ENCODE data around the gene POU2F2. TPM values are rescaled to one million over a fixed set of nuclear protein-coding genes. Genes with fewer than 3 reads are reported as not detected.

POU2F2 gene
- polyA plus RNA-seq, 2 of the 4 experiments (the other 2 are of a cell fraction), result 0.16 to 0.28 TPM

DNA sequence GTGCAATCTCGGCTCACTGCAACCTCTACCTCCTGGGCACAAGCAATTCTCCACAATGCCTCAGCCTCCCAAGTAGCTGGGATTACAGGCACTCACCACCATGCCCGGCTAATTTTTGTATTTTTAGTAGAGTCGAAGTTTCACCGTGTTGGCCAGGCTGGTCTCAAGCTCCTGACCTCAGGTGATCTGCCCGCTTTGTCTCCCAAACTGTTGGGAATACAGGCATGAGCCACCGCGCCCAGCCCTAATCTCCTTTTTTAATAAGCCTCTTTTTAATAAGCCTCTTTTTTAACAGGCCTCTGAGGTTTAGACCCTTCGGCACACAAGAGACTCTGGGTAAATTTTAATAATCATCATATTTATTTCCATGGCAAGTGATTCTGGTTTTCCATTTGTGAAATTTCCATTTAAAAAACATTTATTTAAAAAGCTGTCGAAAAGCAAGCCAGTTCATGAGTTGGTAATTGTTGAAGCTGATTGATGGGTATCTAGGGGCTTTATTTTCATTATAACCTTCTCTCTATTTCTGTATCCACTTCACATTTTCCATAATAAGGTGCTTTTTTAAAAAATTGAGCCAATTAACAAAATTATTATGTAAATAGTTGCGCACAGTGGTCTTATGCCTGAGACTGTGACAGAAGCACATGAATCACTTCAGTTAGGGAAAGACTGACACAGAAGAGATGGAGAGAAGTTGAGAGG lies 11.8 kb downstream of the POU2F2 start (continued):
- no peak for TF ChIP-seq RNF2 (IDR thresholded peaks at IDR 0.05; ENCODE audit: borderline replicate concordance, low read depth)

- Histone ChIP-seq H3K4me3 (no peak overlapping the region), H3K9me3 (no peaks in the 10 kb centered on the region), H3K4me1 (peaks cover 36% of the 10 kb centered on the region), H3K27ac (no peak overlapping the region), H3K4me2 (no peak overlapping the region)
- POLR2A ChIA-PET, result no interaction called here
- FAIRE-seq, result no peak
- no peak for ATAC-seq
- no peak for DNase-seq (ENCODE audit: low read depth in 1 of 2, low spot score in 1 of 2)
- TF ChIP-seq EHMT2 (IDR thresholded peaks at IDR 0.05; ENCODE audit: low read depth) (no peak), CBX2 (IDR thresholded peaks at IDR 0.05; ENCODE audit: borderline replicate concordance, low read depth) (no peak), MAX (IDR thresholded peaks at IDR 0.05) (no peak), FOXS1 (CRISPR knock-in tag; IDR thresholded peaks at IDR 0.05) (no peak), RARB (CRISPR knock-in tag; IDR thresholded peaks at IDR 0.05) (no peak), MYC (IDR thresholded peaks at IDR 0.05; ENCODE audit: borderline replicate concordance, low read length) (no peak), ZFP36 (IDR thresholded peaks at IDR 0.05; ENCODE audit: borderline replicate concordance, partially characterized antibody) (no peak), HEYL (CRISPR knock-in tag; IDR thresholded peaks at IDR 0.05) (no peak)
- TF ChIP-seq, protein P1, sequence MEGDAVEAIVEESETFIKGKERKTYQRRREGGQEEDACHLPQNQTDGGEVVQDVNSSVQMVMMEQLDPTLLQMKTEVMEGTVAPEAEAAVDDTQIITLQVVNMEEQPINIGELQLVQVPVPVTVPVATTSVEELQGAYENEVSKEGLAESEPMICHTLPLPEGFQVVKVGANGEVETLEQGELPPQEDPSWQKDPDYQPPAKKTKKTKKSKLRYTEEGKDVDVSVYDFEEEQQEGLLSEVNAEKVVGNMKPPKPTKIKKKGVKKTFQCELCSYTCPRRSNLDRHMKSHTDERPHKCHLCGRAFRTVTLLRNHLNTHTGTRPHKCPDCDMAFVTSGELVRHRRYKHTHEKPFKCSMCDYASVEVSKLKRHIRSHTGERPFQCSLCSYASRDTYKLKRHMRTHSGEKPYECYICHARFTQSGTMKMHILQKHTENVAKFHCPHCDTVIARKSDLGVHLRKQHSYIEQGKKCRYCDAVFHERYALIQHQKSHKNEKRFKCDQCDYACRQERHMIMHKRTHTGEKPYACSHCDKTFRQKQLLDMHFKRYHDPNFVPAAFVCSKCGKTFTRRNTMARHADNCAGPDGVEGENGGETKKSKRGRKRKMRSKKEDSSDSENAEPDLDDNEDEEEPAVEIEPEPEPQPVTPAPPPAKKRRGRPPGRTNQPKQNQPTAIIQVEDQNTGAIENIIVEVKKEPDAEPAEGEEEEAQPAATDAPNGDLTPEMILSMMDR (IDR thresholded peaks at IDR 0.05), result no peak
- CTCF ChIA-PET, result interaction anchor here (0.6 to 32.8 kb wide), 9 partner anchors 8 to 179 kb away, joined by 3 to 678 read pairs (median 213); partner anchors contain the start of genes GSK3A and POU2F2
- WGBS (ENCODE audit: missing lambda C conversion rate), result 74% methylated on average over 6 of the region's 6 CpGs
Measured at GRCh38 chr19:42117076-42117475, 15.2 kb downstream of the POU2F2 start.

- Histone ChIP-seq H3K27ac (no peak overlapping the region), H3K9me3 (no peaks in the 10 kb centered on the region), H3K4me1 (peaks cover 32% of the 10 kb centered on the region), H3K4me2 (no peak overlapping the region), H3K4me3 (no peak overlapping the region)
- no peak for DNase-seq (ENCODE audit: low read depth in 1 of 2, low spot score in 1 of 2)
- no peak for ATAC-seq
- CTCF ChIA-PET, result interaction anchor here (0.6 to 32.8 kb wide), 11 partner anchors 7 to 284 kb away, joined by 3 to 678 read pairs (median 51); partner anchors contain the start of genes GSK3A and POU2F2
- WGBS (ENCODE audit: missing lambda C conversion rate), result 90% methylated on average over 20 of the region's 20 CpGs
- TF ChIP-seq E2F6 (IDR thresholded peaks at IDR 0.05; ENCODE audit: borderline replicate concordance, low read depth), result no peak
- TF ChIP-seq FOSB (CRISPR knock-in tag; IDR thresholded peaks at IDR 0.05), result no peak
- TF ChIP-seq GATA3 (IDR thresholded peaks at IDR 0.05; ENCODE audit: borderline replicate concordance), result no peak
- 0 out of 2 replicates have a peak, but pooled peaks have one; percentile 24 for TF ChIP-seq KDM1A (IDR thresholded peaks at IDR 0.05; ENCODE audit: low read depth)
- TF ChIP-seq HDAC2 (IDR thresholded peaks at IDR 0.05), result no peak
- no peak for TF ChIP-seq EHF (CRISPR knock-in tag; IDR thresholded peaks at IDR 0.05)
- TF ChIP-seq, protein P2, sequence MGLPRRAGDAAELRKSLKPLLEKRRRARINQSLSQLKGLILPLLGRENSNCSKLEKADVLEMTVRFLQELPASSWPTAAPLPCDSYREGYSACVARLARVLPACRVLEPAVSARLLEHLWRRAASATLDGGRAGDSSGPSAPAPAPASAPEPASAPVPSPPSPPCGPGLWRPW (IDR thresholded peaks at IDR 0.05), result no peak
- POLR2A ChIA-PET, result no interaction called here
- FAIRE-seq, result peak; percentile 13
Measured at GRCh38 chr19:42116308-42117075, 15.8 kb downstream of the POU2F2 start.
